ENCODE data around the gene GRID1.
"Not testable (repeated sequence)": the region's sequence is repeated elsewhere in the genome, so short reads cannot be mapped to it uniquely, and the experiment has no call there.

The GRID1 gene

DNA sequence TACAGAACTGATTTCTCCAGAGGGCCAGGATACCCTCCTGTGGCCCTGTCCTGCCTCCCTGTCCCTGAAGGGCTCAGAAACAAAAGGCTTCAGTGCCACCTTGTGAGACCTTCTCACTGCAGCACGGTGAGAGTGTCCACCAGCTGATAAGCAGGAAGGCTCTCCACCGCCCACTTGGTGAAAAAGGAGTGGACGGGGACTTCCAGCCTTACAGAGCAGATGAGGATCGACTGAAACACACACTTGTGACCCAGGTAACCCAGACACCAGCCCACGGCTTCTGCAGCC lies 330.1 kb downstream of the GRID1 start:
- no peak overlapping the region for H3K4ac ChIP-seq (ENCODE audit: low read depth, low read length)
- no peak overlapping the region for H3K4me3 ChIP-seq (ENCODE audit: low read length)
- no peak overlapping the region for H2BK5ac ChIP-seq (ENCODE audit: low read length)
- H3K27me3 ChIP-seq (ENCODE audit: insufficient read depth, low read length, poor library complexity): no peaks in the 10 kb centered on the region
- H3K79me2 ChIP-seq (ENCODE audit: control insufficient read depth, insufficient read depth, low read length): no peaks in the 10 kb centered on the region
- no peak overlapping the region for H3K56ac ChIP-seq (ENCODE audit: low read length)
- H4K5ac ChIP-seq (ENCODE audit: low read length): no peak overlapping the region
- H3K4me1 ChIP-seq (ENCODE audit: control insufficient read depth, low read depth, low read length): no peaks in the 10 kb centered on the region
- H3K27ac ChIP-seq (ENCODE audit: low read depth, low read length): no peak overlapping the region
- no peak overlapping the region for H2BK120ac ChIP-seq (ENCODE audit: low read depth, low read length)
- H3K23ac ChIP-seq (ENCODE audit: low read length): no peak overlapping the region
- H4K8ac ChIP-seq (ENCODE audit: low read depth, low read length): no peak overlapping the region
- H3K36me3 ChIP-seq (ENCODE audit: control insufficient read depth, insufficient read depth, low read length): no peaks in the 10 kb centered on the region
- H3K4me2 ChIP-seq (ENCODE audit: low read length): no peak overlapping the region
- no peak for DNase-seq
- no CpG with 5 or more reads among the region's 5 CpGs for WGBS (ENCODE audit: extremely low coverage, insufficient coverage, low lambda C conversion rate)
- no peak overlapping the region for H2AK5ac ChIP-seq (ENCODE audit: low read length)
- no peak overlapping the region for H3K18ac ChIP-seq (ENCODE audit: low read length)
- no peaks in the 10 kb centered on the region for H3K79me1 ChIP-seq (ENCODE audit: low read length)
- H2BK15ac ChIP-seq (replicated peaks; ENCODE audit: low read depth): no peak overlapping the region
- H3K9ac ChIP-seq (ENCODE audit: low read length): no peak overlapping the region

DNA sequence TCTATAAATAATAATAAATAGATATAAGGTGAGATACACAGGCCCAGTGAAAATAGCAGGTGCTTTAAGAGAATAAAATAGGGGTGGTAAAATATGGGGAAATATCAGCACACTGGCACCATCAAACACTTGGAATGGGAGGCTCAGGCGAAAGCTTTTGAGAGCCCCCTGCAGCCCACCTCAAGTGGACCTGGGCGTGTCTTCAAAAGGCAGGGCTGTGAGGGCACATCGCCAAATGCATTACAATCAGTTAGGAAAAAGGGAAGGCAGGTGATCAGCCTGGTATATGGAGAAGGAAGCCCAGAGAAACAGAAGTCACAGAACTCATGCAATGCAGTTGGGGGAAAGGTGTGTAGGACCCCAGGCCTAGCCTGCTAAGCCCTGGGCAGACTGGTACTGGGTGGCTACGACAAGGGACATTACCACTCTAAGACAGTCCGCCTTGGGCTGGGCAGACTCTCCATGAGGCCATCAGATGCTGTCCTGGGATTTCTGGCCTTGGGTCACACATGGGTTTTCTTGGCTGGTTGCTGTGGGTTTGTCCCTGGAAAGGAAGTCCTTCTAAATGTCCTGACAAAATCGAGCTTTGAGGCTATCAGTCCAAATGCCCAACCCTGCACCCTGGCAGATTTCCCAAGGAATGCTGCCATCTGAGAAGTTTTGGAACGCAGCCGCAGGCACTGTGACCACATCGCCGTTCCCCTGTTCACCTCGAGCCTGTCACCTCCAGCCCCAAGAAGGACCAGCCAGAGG lies 330.6 kb downstream of the GRID1 start:
- Histone ChIP-seq H2BK120ac (ENCODE audit: low read depth, low read length) (no peak overlapping the region), H4K5ac (ENCODE audit: low read length) (no peak overlapping the region), H3K56ac (ENCODE audit: low read length) (no peak overlapping the region), H3K79me2 (ENCODE audit: control insufficient read depth, insufficient read depth, low read length) (no peaks in the 10 kb centered on the region), H3K4ac (ENCODE audit: low read depth, low read length) (no peak overlapping the region), H3K36me3 (ENCODE audit: control insufficient read depth, insufficient read depth, low read length) (no peaks in the 10 kb centered on the region), H3K4me1 (ENCODE audit: control insufficient read depth, low read depth, low read length) (no peaks in the 10 kb centered on the region), H2AK5ac (ENCODE audit: low read length) (no peak overlapping the region), H2BK15ac (replicated peaks; ENCODE audit: low read depth) (no peak overlapping the region), H3K9ac (ENCODE audit: low read length) (no peak overlapping the region), H3K27me3 (ENCODE audit: insufficient read depth, low read length, poor library complexity) (no peaks in the 10 kb centered on the region), H3K4me2 (ENCODE audit: low read length) (no peak overlapping the region), H4K8ac (ENCODE audit: low read depth, low read length) (no peak overlapping the region), H3K23ac (ENCODE audit: low read length) (no peak overlapping the region), H2BK5ac (ENCODE audit: low read length) (no peak overlapping the region), H3K4me3 (ENCODE audit: low read length) (no peak overlapping the region), H3K79me1 (ENCODE audit: low read length) (no peaks in the 10 kb centered on the region), H3K18ac (ENCODE audit: low read length) (no peak overlapping the region), H3K27ac (ENCODE audit: low read depth, low read length) (no peak overlapping the region)
- no peak for DNase-seq
- no CpG with 5 or more reads among the region's 11 CpGs for WGBS (ENCODE audit: extremely low coverage, insufficient coverage, low lambda C conversion rate)

DNA sequence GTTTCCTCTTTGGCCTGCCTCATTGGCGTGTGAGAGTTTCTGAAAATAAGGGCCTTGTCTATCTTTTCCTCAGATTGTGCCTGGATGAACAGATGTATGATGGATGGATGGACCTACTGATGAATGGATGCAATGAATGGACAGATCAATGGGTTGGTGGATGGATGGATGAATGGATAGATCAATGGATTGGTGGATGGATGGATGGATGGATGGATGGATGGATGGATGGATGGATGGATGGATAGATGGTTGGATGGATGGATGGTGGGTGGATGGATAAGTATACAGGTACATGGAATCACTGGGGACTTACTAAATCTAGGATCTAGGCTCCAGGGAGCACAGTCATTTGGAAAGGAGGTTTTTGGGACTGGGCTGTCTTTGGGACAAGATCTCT lies 331.9 kb downstream of the GRID1 start:
- no peak overlapping the region for H3K4me3 ChIP-seq (ENCODE audit: low read length)
- no peak overlapping the region for H3K4ac ChIP-seq (ENCODE audit: low read depth, low read length)
- H2AK5ac ChIP-seq (ENCODE audit: low read length): no peak overlapping the region
- H4K5ac ChIP-seq (ENCODE audit: low read length): no peak overlapping the region
- no peak overlapping the region for H2BK5ac ChIP-seq (ENCODE audit: low read length)
- no peak for DNase-seq
- H3K23ac ChIP-seq (ENCODE audit: low read length): no peak overlapping the region
- H2BK15ac ChIP-seq (replicated peaks; ENCODE audit: low read depth): no peak overlapping the region
- no peak overlapping the region for H3K56ac ChIP-seq (ENCODE audit: low read length)
- no peaks in the 10 kb centered on the region for H3K79me2 ChIP-seq (ENCODE audit: control insufficient read depth, insufficient read depth, low read length)
- no peaks in the 10 kb centered on the region for H3K27me3 ChIP-seq (ENCODE audit: insufficient read depth, low read length, poor library complexity)
- H3K4me1 ChIP-seq (ENCODE audit: control insufficient read depth, low read depth, low read length): no peaks in the 10 kb centered on the region
- no peak overlapping the region for H3K9ac ChIP-seq (ENCODE audit: low read length)
- H3K27ac ChIP-seq (ENCODE audit: low read depth, low read length): no peak overlapping the region
- H2BK120ac ChIP-seq (ENCODE audit: low read depth, low read length): no peak overlapping the region
- no peak overlapping the region for H3K4me2 ChIP-seq (ENCODE audit: low read length)
- no peaks in the 10 kb centered on the region for H3K79me1 ChIP-seq (ENCODE audit: low read length)
- WGBS (ENCODE audit: extremely low coverage, insufficient coverage, low lambda C conversion rate): no CpG with 5 or more reads among the region's 1 CpG
- H3K18ac ChIP-seq (ENCODE audit: low read length): no peak overlapping the region
- no peak overlapping the region for H4K8ac ChIP-seq (ENCODE audit: low read depth, low read length)
- H3K36me3 ChIP-seq (ENCODE audit: control insufficient read depth, insufficient read depth, low read length): no peaks in the 10 kb centered on the region

DNA sequence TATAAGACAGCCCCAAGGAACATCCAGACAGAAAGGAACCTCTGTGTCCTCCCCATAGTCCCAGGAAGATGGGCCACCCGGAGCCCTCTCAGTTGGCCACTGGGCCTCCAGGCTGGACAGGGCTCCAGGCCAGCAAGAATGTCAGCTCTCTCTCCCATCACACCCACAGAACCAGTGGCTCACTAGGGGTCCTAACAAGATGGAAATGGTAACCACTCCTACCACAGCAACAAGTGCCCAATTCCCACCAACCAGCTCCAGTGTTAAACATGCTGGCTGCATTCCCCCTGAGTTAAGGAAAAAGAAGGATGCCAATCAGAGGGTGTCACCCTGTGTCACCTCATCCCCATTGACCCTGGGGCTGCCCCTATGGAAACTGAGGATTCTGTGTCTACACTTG lies 333.0 kb downstream of the GRID1 start:
- no CpG with 5 or more reads among the region's 1 CpG for WGBS (ENCODE audit: extremely low coverage, insufficient coverage, low lambda C conversion rate)
- no peak overlapping the region for H2BK15ac ChIP-seq (replicated peaks; ENCODE audit: low read depth)

DNA sequence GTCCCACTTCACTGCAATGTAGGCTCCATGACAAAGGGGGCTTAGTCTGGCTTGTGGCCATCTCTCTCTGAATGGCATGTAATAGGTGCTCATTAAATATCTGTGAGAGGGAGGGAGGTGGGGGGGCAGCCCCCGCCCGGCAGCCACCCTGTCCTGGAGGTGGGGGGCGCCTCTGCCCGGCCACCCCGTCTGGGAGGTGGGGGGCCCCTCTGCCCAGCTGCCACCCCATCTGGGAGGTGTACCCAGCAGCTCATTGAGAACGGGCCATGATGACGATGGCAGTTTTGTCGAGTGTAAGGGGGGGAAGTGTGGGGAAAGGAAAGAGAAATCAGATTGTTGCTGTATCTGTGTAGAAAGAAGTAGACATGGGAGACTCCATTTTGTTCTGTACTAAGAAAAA lies 334.5 kb downstream of the GRID1 start:
- not testable (repeated sequence) for H4K8ac ChIP-seq (ENCODE audit: low read depth, low read length); H4K5ac ChIP-seq (ENCODE audit: low read length); H3K9ac ChIP-seq (ENCODE audit: low read length); H3K36me3 ChIP-seq (ENCODE audit: control insufficient read depth, insufficient read depth, low read length); H3K79me1 ChIP-seq (ENCODE audit: low read length); H3K79me2 ChIP-seq (ENCODE audit: control insufficient read depth, insufficient read depth, low read length); H3K4me3 ChIP-seq (ENCODE audit: low read length); H2BK5ac ChIP-seq (ENCODE audit: low read length); H3K4me2 ChIP-seq (ENCODE audit: low read length); H3K4me1 ChIP-seq (ENCODE audit: control insufficient read depth, low read depth, low read length); DNase-seq; H3K56ac ChIP-seq (ENCODE audit: low read length); H3K27me3 ChIP-seq (ENCODE audit: insufficient read depth, low read length, poor library complexity); H3K18ac ChIP-seq (ENCODE audit: low read length); H3K27ac ChIP-seq (ENCODE audit: low read depth, low read length); H2BK15ac ChIP-seq (replicated peaks; ENCODE audit: low read depth); H3K4ac ChIP-seq (ENCODE audit: low read depth, low read length); H2AK5ac ChIP-seq (ENCODE audit: low read length); H2BK120ac ChIP-seq (ENCODE audit: low read depth, low read length); H3K23ac ChIP-seq (ENCODE audit: low read length)
- no CpG with 5 or more reads among the region's 8 CpGs for WGBS (ENCODE audit: extremely low coverage, insufficient coverage, low lambda C conversion rate)

More for the DNA sequence above, 333.0 kb downstream of the GRID1 start:
- H2BK5ac ChIP-seq (ENCODE audit: low read length): no peak overlapping the region
- no peak for DNase-seq
- no peaks in the 10 kb centered on the region for H3K79me1 ChIP-seq (ENCODE audit: low read length)
- H2BK120ac ChIP-seq (ENCODE audit: low read depth, low read length): no peak overlapping the region
- H3K18ac ChIP-seq (ENCODE audit: low read length): no peak overlapping the region
- H4K5ac ChIP-seq (ENCODE audit: low read length): no peak overlapping the region
- H3K79me2 ChIP-seq (ENCODE audit: control insufficient read depth, insufficient read depth, low read length): no peaks in the 10 kb centered on the region
- no peaks in the 10 kb centered on the region for H3K27me3 ChIP-seq (ENCODE audit: insufficient read depth, low read length, poor library complexity)
- H3K4ac ChIP-seq (ENCODE audit: low read depth, low read length): no peak overlapping the region
- H3K4me2 ChIP-seq (ENCODE audit: low read length): no peak overlapping the region
- H3K9ac ChIP-seq (ENCODE audit: low read length): no peak overlapping the region
- H3K4me3 ChIP-seq (ENCODE audit: low read length): no peak overlapping the region
- no peak overlapping the region for H3K56ac ChIP-seq (ENCODE audit: low read length)
- no peak overlapping the region for H3K23ac ChIP-seq (ENCODE audit: low read length)
- no peak overlapping the region for H3K27ac ChIP-seq (ENCODE audit: low read depth, low read length)
- H2AK5ac ChIP-seq (ENCODE audit: low read length): no peak overlapping the region
- H3K36me3 ChIP-seq (ENCODE audit: control insufficient read depth, insufficient read depth, low read length): no peaks in the 10 kb centered on the region
- no peaks in the 10 kb centered on the region for H3K4me1 ChIP-seq (ENCODE audit: control insufficient read depth, low read depth, low read length)
- no peak overlapping the region for H4K8ac ChIP-seq (ENCODE audit: low read depth, low read length)

DNA sequence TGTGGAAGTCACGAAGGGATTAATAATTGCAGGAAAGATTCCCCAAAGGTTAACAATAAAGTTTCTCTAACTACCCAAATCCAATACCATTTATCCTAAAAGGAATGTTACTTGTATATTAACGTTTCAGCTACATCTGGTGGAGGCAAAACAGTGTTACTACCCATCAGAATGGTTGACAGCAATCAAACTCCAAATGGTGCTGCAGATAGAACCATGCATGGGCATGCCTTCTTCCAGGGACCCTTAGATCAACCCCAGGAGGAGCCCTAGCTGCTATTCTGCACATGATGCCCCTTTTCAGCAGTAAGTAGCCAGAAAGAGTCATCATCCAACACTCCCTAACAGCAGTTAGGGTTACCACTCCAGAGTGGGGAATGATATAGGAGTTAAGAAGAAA lies 336.3 kb downstream of the GRID1 start:
- no peak overlapping the region for H2BK15ac ChIP-seq (replicated peaks; ENCODE audit: low read depth)
- no peaks in the 10 kb centered on the region for H3K79me1 ChIP-seq (ENCODE audit: low read length)
- H3K4me3 ChIP-seq (ENCODE audit: low read length): no peak overlapping the region
- no peak overlapping the region for H3K23ac ChIP-seq (ENCODE audit: low read length)
- H3K27me3 ChIP-seq (ENCODE audit: insufficient read depth, low read length, poor library complexity): no peaks in the 10 kb centered on the region
- H3K79me2 ChIP-seq (ENCODE audit: control insufficient read depth, insufficient read depth, low read length): no peaks in the 10 kb centered on the region
- H3K9ac ChIP-seq (ENCODE audit: low read length): no peak overlapping the region
- H2BK120ac ChIP-seq (ENCODE audit: low read depth, low read length): no peak overlapping the region
- H3K36me3 ChIP-seq (ENCODE audit: control insufficient read depth, insufficient read depth, low read length): no peaks in the 10 kb centered on the region
- H3K4me1 ChIP-seq (ENCODE audit: control insufficient read depth, low read depth, low read length): no peaks in the 10 kb centered on the region
- WGBS (ENCODE audit: extremely low coverage, insufficient coverage, low lambda C conversion rate): no CpG with 5 or more reads among the region's 2 CpGs
- no peak overlapping the region for H3K56ac ChIP-seq (ENCODE audit: low read length)
- no peak overlapping the region for H2BK5ac ChIP-seq (ENCODE audit: low read length)
- H3K4ac ChIP-seq (ENCODE audit: low read depth, low read length): no peak overlapping the region
- H4K8ac ChIP-seq (ENCODE audit: low read depth, low read length): no peak overlapping the region
- no peak overlapping the region for H4K5ac ChIP-seq (ENCODE audit: low read length)
- H2AK5ac ChIP-seq (ENCODE audit: low read length): no peak overlapping the region
- no peak for DNase-seq
- no peak overlapping the region for H3K4me2 ChIP-seq (ENCODE audit: low read length)
- no peak overlapping the region for H3K27ac ChIP-seq (ENCODE audit: low read depth, low read length)
- no peak overlapping the region for H3K18ac ChIP-seq (ENCODE audit: low read length)
